ENCODE results near the gene TMEM119. TPM values are rescaled to one million over a fixed set of nuclear protein-coding genes. Genes with fewer than 3 reads are reported as not detected.

Gene TMEM119
- total and polyA plus RNA-seq, 9 of the 15 experiments (the other 6 are each of a cell fraction or from before 2014, with no cell fraction given) = 0.18 TPM; not detected in 8

GRCh38 chr12:108620236-108620879 is 22.5 kb upstream of the TMEM119 start (continued):
- peak; percentile 99 for TF ChIP-seq ZBTB40 (IDR thresholded peaks at IDR 0.05)
- TF ChIP-seq ZBTB40 (CRISPR knock-in tag; IDR thresholded peaks at IDR 0.05) = peak; percentile 98
- TF ChIP-seq TCFL5 (CRISPR knock-in tag; conservative IDR thresholded peaks at IDR 0.05) = no peak
- TF ChIP-seq C11orf30 (IDR thresholded peaks at IDR 0.05; ENCODE audit: low read depth) = peak; percentile 32; the same call in 1 of the 2 replicates
- TF ChIP-seq ELF4 (CRISPR knock-in tag; IDR thresholded peaks at IDR 0.05) = no peak
- no peak for TF ChIP-seq MTF1 (CRISPR knock-in tag; IDR thresholded peaks at IDR 0.05; ENCODE audit: borderline replicate concordance)
- no peak for TF ChIP-seq ZNF134 (CRISPR knock-in tag; conservative IDR thresholded peaks at IDR 0.05)
- no peak for TF ChIP-seq HMG20A (CRISPR knock-in tag; conservative IDR thresholded peaks at IDR 0.05)
- no peak for TF ChIP-seq EP300 (IDR thresholded peaks at IDR 0.05; ENCODE audit: low read length)
- no peak for TF ChIP-seq MCM3 (IDR thresholded peaks at IDR 0.05)
- TF ChIP-seq ZEB2 (IDR thresholded peaks at IDR 0.05) = no peak
- TF ChIP-seq CLOCK (CRISPR knock-in tag; IDR thresholded peaks at IDR 0.05; ENCODE audit: borderline replicate concordance) = no peak
- TF ChIP-seq PRDM10 (IDR thresholded peaks at IDR 0.05; ENCODE audit: partially characterized antibody) = no peak
- TF ChIP-seq ZNF644 (tag; IDR thresholded peaks at IDR 0.05; ENCODE audit: low read depth) = no peak
